Stimulated activated CD4-positive, alpha-beta T cell treated with anti-CD3 and anti-CD28 coated beads, Interleukin-15, amount 100 ng/mL, for 24 hours (primary cell): ENCODE data around the gene MARCHF3.
"Not testable (repeated sequence)": the region's sequence is repeated elsewhere in the genome, so short reads cannot be mapped to it uniquely, and the experiment has no call there.

Experiments
- DNase-seq: peaks from one replicate; pipeline ENCODE4 v3.0.0-alpha.2; 2020

MARCHF3 gene

DNA sequence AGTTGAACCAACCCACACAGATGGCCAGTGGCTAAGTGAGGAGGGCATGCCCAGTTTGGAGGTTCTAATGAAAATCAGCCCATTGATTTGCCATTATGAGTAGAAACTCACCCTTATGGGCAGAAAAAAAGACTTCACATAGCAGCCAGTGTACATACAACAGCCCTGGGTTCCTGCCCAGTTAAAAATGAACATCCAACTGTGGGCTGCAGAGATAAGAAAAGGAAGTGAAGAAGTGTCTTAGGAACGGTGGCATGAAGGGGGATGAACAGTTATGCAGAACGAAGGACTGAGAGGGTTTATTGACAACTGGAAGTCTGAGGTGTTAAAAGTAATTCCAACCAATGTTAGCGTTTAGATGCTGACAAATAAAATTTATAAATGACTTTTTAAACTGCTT, 118.4 kb downstream of the MARCHF3 start:
- no peak for DNase-seq

- DNase-seq = no peak
These were observed 120.5 kb downstream of the MARCHF3 start for GRCh38 chr5:126909856-126910255.

DNA sequence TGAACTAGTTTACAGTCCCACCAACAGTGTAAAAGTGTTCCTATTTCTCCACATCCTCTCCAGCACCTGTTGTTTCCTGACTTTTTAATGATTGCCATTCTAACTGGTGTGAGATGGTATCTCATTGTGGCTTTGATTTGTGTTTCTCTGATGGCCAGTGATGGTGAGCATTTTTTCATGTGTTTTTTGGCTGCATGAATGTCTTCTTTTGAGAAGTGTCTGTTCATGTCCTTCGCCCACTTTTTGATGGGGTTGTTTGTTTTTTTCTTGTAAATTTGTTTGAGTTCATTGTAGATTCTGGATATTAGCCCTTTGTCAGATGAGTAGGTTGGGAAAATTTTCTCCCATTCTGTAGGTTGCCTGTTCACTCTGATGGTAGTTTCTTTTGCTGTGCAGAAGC, 126.0 kb downstream of the MARCHF3 start:
- not testable (repeated sequence) for DNase-seq

DNA sequence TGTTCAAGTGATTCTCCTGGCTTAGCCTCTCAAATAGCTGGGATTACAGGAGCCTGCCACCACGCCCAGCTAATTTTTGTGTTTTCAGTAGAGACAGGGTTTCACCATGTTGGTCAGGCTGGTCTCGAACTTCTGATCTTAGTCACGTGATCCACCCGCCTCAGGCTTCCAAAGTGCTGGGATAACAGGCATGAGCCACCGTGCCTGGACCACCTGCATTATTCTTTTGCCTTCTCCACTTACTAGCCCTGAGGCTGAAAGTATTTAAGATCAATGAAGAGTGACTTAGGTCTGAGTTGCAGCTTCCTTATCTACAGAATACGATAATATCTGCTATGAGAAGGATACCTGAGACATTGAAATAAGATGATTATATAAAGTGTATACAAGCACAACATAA, 129.6 kb downstream of the MARCHF3 start:
- DNase-seq = no peak

DNA sequence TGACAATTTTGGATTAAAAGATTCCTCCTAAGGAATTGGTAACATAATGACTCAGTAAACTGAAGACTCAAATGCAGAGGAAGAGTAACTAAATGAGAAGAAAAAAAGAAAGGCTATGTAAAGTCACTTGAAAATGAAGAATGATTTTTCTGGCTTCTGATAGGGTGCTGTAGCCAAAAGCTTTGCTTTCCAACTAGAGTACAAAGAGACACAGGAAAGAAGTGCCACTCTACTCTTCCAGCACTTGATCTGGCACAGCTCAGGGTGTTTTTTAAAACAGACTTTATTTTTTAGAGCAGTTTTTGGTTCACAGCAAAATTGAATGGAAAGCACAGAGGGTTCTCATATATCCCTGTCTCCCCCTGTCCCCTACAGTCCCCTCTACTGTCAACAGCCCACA, 130.9 kb downstream of the MARCHF3 start:
- DNase-seq = no peak

DNA sequence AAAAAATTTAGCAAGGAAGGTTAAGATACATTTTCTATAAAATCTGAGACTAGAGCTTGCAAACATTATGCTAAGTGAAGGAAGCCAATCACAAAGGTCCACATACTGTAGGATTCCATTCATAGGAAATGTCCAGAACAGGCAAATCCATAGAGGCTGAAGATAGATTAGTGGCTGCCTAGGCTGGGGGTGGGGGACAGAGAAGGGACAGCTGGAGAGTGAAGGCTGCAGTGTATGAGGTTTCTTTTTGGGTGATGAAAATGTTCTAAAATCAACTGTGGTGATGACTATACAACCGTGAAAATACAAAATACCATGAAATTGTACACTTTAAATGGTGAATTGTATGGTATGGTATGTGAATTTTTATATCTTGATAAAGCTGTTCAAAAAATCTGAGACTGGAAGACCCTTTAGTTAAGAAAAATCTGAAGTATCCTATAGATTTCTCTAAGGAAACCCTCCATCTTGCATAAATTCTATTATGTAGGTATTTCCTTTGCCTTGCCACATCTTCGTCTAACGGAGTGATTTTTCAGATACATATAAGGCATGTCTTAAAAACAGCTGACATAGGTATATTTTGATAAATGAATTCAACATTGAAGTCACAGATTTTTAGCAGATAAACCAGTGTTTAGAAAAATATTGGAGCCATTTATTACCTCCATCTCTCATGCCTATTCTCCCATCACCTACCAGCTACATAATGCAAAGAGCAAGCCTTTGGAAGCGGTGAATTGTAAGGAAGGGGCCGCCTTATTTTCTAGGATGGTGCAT, 132.3 kb downstream of the MARCHF3 start:
- no peak for DNase-seq

DNA sequence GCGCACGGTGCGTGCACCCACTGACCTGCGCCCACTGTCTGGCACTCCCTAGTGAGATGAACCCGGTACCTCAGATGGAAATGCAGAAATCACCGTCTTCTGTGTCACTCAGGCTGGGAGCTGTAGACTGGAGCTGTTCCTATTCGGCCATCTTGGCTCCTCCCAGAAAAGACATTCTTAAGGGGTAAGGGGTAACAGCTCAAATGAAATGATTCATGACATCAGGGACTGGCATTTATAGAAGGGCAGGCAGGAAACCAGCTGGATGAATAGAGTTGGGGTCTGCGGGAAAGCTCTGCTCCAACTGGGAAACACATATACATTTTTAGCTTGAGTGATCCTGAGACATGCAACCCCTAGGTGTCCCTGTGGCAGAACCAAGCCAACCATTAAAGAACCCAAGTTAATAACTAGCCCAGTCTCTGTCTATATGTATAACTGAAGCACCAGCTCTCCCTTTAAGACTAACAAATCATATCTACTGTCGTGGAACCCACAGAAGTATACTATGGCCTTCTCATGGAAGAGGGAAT, 134.1 kb downstream of the MARCHF3 start:
- no peak for DNase-seq

GRCh38 chr5:126895712-126896111, 134.6 kb downstream of the MARCHF3 start:
- DNase-seq = not testable (repeated sequence)

- not testable (repeated sequence) for DNase-seq
These were observed 139.9 kb downstream of the MARCHF3 start for GRCh38 chr5:126890414-126890813.

DNA sequence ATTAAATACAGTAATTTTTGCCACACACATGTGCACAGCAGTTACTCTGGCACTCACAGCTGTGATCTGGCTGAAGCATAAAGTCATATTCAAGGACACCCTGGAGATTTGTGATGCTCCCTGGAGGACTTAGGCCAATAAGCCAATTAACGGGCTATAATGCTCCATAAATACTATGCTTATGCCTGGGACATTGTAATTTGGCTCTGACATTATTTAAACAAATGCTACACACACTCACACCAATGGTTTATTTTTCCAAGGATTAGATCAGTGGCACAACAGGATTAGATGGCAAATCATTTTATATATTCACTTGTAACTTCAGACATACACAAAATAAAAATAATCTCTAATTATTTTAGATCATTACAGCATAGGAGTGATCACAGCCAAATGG, 142.2 kb downstream of the MARCHF3 start:
- DNase-seq = no peak

DNA sequence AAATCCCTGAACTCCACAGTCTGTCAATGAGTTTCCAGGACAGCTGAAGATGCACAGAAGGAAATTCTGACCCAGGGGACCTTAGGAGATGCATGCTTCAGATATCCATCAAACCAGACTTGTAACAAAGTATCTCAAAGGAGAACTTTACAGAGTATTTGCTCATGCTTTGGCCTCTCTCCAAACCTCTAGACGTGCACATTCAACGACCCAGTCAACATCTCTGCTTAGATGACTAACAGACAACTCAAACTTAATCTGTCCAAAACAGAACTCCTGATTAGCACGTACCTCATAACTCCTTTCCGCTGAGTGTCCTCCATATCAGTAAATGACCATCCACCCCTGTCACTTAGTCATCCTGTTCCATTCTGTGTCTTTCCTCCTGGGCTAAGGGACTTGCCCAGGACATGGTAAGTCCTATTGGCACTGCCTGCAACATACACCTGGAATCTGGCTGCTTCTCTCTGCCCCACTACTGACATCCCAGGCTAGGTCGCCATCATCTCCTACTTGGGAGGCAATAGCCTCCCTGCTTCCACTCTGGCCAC, 146.0 kb downstream of the MARCHF3 start:
- DNase-seq = no peak

- no peak for DNase-seq
These were observed 146.7 kb downstream of the MARCHF3 start for GRCh38 chr5:126883564-126884245.

DNA sequence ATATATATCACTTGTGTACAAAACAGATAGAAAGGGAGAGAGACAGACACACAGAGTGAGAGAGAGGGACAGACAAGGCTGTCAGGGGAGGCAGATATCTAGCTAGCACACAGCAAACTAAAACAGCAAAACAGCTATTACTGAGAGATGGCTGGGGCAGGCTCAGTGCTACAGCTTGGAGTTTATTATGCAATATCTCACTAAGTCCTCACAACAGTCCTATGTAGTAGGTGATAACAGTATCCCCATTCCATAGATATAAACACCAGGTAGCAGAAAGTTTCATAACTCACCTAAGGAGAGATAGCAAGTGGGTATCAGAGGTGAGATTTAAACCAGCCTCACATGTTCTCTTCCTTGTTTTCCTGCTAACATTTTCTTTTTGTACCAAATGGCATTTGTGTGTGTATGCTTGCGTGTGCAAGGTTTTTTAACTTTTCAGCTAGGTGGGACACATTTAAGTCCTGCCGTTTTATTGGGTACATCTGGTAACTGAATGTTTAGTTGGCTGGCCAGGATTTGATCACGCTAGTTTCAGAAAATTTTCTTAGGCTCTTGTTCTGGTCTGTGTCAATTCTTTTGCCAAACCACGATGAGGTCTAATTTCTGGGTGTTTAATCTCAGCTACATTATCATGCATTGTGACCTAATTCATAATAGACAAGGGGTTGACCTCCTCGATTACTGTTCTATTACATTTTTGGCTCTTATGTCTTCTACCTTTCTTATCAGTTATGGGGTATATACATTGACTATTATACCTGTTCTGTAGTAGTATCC, 148.3 kb downstream of the MARCHF3 start:
- no peak for DNase-seq

- no peak for DNase-seq
These were observed 151.7 kb downstream of the MARCHF3 start for GRCh38 chr5:126878634-126879033.

- DNase-seq = no peak
These were observed 152.3 kb downstream of the MARCHF3 start for GRCh38 chr5:126878085-126878484.

- DNase-seq = no peak
These were observed 152.8 kb downstream of the MARCHF3 start for GRCh38 chr5:126877602-126878001.

DNA sequence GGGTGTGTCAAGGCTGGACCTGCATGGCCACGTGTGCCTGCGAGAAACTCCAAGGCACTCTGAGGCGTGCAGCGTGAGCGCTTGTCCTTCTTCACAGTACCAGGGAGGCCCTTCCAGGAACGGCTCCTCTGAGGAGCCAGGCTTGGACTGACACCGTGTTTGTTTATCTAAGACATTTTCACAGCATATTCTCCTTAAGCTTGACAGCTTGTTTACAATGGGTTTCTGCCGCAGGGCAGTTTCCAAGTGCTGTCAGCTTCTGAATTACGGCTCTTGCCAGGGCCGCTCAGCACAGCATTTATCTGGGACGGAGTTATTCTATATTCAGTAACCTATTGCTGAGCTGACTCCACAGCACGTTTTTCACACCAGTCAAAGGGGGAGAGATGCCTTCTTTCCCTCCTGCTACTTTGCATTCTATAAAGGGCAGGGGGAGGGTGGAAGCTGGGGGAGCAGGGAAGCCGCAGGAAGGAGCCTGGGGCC, 155.0 kb downstream of the MARCHF3 start:
- DNase-seq = no peak

DNA sequence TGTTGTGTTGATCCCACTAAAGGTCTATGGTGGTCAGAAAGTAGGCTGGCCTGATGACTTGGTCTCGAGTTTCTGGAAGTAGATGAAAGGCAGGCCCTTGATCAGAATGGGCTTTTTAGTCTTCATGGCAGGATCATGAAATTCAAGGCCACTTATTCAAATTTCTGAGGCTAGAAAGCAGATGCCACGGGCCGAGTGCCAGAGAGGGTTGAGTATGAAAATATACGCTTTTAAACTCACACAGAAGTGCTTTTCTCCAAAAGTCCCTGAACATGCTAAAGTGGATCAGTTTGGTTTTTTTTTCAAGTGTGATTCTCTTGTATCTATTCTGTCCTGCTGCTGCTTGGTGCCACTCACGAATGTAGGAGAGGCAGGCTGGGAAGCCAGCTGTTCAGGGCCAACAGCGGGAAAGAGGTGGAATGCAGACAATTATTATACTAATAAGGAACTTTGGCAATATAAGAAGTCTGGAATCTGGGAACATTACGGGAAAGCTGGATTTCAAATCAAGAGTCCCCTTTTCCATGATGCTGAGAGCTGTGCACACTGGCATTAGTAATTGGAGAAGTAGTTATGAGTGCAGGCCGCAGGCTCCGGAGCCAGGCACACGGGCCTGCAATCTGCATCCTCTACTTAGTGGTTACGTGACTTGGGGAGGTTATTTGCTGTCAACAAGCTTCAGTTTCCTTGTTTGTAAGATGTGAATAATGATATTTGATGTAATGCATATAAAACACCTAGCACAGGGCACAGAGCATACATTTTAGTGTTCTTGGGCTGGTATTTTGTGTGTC, 157.6 kb downstream of the MARCHF3 start:
- DNase-seq = no peak

GRCh38 chr5:126871441-126871840, 158.9 kb downstream of the MARCHF3 start:
- no peak for DNase-seq

DNA sequence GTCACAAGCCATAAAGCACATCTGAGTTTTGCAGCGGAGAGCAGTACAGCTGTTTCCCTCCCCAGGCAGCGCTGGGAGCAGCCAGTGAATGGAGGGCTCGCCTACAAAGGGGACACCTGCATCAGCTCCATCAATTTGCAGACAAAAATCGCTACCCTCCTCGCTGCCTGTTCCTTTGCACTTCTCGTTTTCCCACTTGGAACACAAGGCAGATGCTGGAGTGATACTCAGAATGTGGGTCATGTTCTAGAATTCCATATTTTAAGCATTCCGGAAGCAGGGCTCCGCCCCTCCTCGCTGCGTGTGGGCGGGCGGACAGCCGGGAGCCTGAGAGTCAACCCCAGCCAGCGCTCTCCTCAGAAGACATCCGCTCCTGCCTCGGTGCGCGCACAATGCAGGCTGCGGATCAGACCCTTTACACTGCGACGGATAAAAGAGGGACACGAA, 161.3 kb downstream of the MARCHF3 start:
- peak; percentile 58 for DNase-seq

- DNase-seq = no peak
These were observed 161.9 kb downstream of the MARCHF3 start for GRCh38 chr5:126868338-126869004.
